ENCODE results near the gene HSPB8. TPM values are rescaled to one million over a fixed set of nuclear protein-coding genes. Genes with fewer than 3 reads are reported as not detected.

Gene HSPB8
- total RNA-seq, 1 donor from 2014 or later = 54.6 TPM

- Histone ChIP-seq H3K4me1 (ENCODE audit: insufficient read depth, low read length) (no peaks in the 10 kb centered on the region), H3K4me3 (ENCODE audit: insufficient read depth, low read depth, low read length) (no peak overlapping the region), H3K4me2 (ENCODE audit: low read length) (no peak overlapping the region), H4K20me1 (ENCODE audit: insufficient read depth, low read length) (no peaks in the 10 kb centered on the region), H3K79me2 (ENCODE audit: insufficient read depth, low read length) (no peaks in the 10 kb centered on the region), H3K9ac (ENCODE audit: low read length) (no peak overlapping the region), H2AFZ (ENCODE audit: low read depth, low read length) (no peak overlapping the region), H3K27ac (ENCODE audit: low read depth, low read length) (no peak overlapping the region), H3K27me3 (ENCODE audit: insufficient read depth, low read length) (no peaks in the 10 kb centered on the region), H3K9me3 (ENCODE audit: insufficient read depth, low read depth, low read length) (no peaks in the 10 kb centered on the region), H3K36me3 (ENCODE audit: insufficient read depth, low read length) (no peaks in the 10 kb centered on the region)
- FAIRE-seq (no peak), DNase-seq (ENCODE audit: low read depth) (no peak)
- Mint-ChIP-seq H3K9me3 (ENCODE audit: unreplicated experiment) (no peaks in the 10 kb centered on the region), H3K4me3 (ENCODE audit: unreplicated experiment) (no peak overlapping the region), H3K4me1 (ENCODE audit: low read depth, unreplicated experiment) (peaks cover 11% of the 10 kb centered on the region), H3K27me3 (ENCODE audit: low read depth, unreplicated experiment) (peaks cover 22% of the 10 kb centered on the region), H3K36me3 (ENCODE audit: low read depth, unreplicated experiment) (no peaks in the 10 kb centered on the region), H3K27ac (ENCODE audit: unreplicated experiment) (no peak overlapping the region)
- TF ChIP-seq EZH2 (IDR thresholded peaks at IDR 0.05; ENCODE audit: insufficient read depth, low read length) = no peak
- TF ChIP-seq CTCF (IDR thresholded peaks at IDR 0.05; ENCODE audit: insufficient read depth, low read depth, low read length) = no peak
Observed at GRCh38 chr12:119168721-119169120, 10.0 kb upstream of the HSPB8 start.

- Mint-ChIP-seq H3K4me1 (ENCODE audit: low read depth, unreplicated experiment) (peaks cover 11% of the 10 kb centered on the region), H3K27ac (ENCODE audit: unreplicated experiment) (no peak overlapping the region), H3K9me3 (ENCODE audit: unreplicated experiment) (no peaks in the 10 kb centered on the region), H3K36me3 (ENCODE audit: low read depth, unreplicated experiment) (no peaks in the 10 kb centered on the region), H3K4me3 (ENCODE audit: unreplicated experiment) (no peak overlapping the region), H3K27me3 (ENCODE audit: low read depth, unreplicated experiment) (peaks cover 18% of the 10 kb centered on the region)
- no peaks in the 10 kb centered on the region for H3K36me3 ChIP-seq (ENCODE audit: insufficient read depth, low read length)
- no peak overlapping the region for H3K4me3 ChIP-seq (ENCODE audit: insufficient read depth, low read depth, low read length)
- H3K27ac ChIP-seq (ENCODE audit: low read depth, low read length) = no peak overlapping the region
- H2AFZ ChIP-seq (ENCODE audit: low read depth, low read length) = no peak overlapping the region
- H3K9ac ChIP-seq (ENCODE audit: low read length) = no peak overlapping the region
- no peaks in the 10 kb centered on the region for H3K79me2 ChIP-seq (ENCODE audit: insufficient read depth, low read length)
- TF ChIP-seq CTCF (IDR thresholded peaks at IDR 0.05; ENCODE audit: insufficient read depth, low read depth, low read length) (no peak), EZH2 (IDR thresholded peaks at IDR 0.05; ENCODE audit: insufficient read depth, low read length) (no peak)
- no peaks in the 10 kb centered on the region for H3K27me3 ChIP-seq (ENCODE audit: insufficient read depth, low read length)
- H4K20me1 ChIP-seq (ENCODE audit: insufficient read depth, low read length) = no peaks in the 10 kb centered on the region
- FAIRE-seq (no peak), DNase-seq (ENCODE audit: low read depth) (no peak)
- no peaks in the 10 kb centered on the region for H3K9me3 ChIP-seq (ENCODE audit: insufficient read depth, low read depth, low read length)
- H3K4me2 ChIP-seq (ENCODE audit: low read length) = no peak overlapping the region
- no peaks in the 10 kb centered on the region for H3K4me1 ChIP-seq (ENCODE audit: insufficient read depth, low read length)
Observed at GRCh38 chr12:119169150-119169549, 9.6 kb upstream of the HSPB8 start.

- H3K4me2 ChIP-seq (ENCODE audit: low read length) = no peak overlapping the region
- no peak for TF ChIP-seq CTCF (IDR thresholded peaks at IDR 0.05; ENCODE audit: insufficient read depth, low read depth, low read length)
- peaks cover 15% of the 10 kb centered on the region for H3K4me1 Mint-ChIP-seq (ENCODE audit: low read depth, unreplicated experiment)
- no peak overlapping the region for H3K4me3 Mint-ChIP-seq (ENCODE audit: unreplicated experiment)
- H3K27ac Mint-ChIP-seq (ENCODE audit: unreplicated experiment) = no peak overlapping the region
- H3K9me3 Mint-ChIP-seq (ENCODE audit: unreplicated experiment) = no peaks in the 10 kb centered on the region
- H3K4me3 ChIP-seq (ENCODE audit: insufficient read depth, low read depth, low read length) = no peak overlapping the region
- no peaks in the 10 kb centered on the region for H3K36me3 Mint-ChIP-seq (ENCODE audit: low read depth, unreplicated experiment)
- no peak overlapping the region for H3K27ac ChIP-seq (ENCODE audit: low read depth, low read length)
- H3K9ac ChIP-seq (ENCODE audit: low read length) = no peak overlapping the region
- DNase-seq (ENCODE audit: low read depth) = no peak
- H2AFZ ChIP-seq (ENCODE audit: low read depth, low read length) = no peak overlapping the region
- no peaks in the 10 kb centered on the region for H3K27me3 ChIP-seq (ENCODE audit: insufficient read depth, low read length)
- peaks cover 14% of the 10 kb centered on the region for H3K27me3 Mint-ChIP-seq (ENCODE audit: low read depth, unreplicated experiment)
- no peaks in the 10 kb centered on the region for H4K20me1 ChIP-seq (ENCODE audit: insufficient read depth, low read length)
- no peaks in the 10 kb centered on the region for H3K9me3 ChIP-seq (ENCODE audit: insufficient read depth, low read depth, low read length)
- H3K79me2 ChIP-seq (ENCODE audit: insufficient read depth, low read length) = no peaks in the 10 kb centered on the region
- no peaks in the 10 kb centered on the region for H3K36me3 ChIP-seq (ENCODE audit: insufficient read depth, low read length)
- FAIRE-seq = no peak
- peaks cover 5% of the 10 kb centered on the region for H3K4me1 ChIP-seq (ENCODE audit: insufficient read depth, low read length)
Observed at GRCh38 chr12:119171291-119171690, 7.4 kb upstream of the HSPB8 start.
